Measurements from ENCODE around the gene C1orf185. TPM values are rescaled to one million over a fixed set of nuclear protein-coding genes. Genes with fewer than 3 reads are reported as not detected.

The C1orf185 gene
- total RNA-seq, result not detected in 2 replicates

GRCh38 chr1:51101976-51102375, at the start of gene C1orf185:
Gene C1orf185 (plus strand): TSS chr1:51102228. CDS start chr1:51102234, 6 bp downstream.

Other genes starting within 250 kb of the C1orf185 start
- 19.8 and 22.6 TPM in 2 replicates for gene FAF1, start 142.0 kb upstream of the C1orf185 start, total RNA-seq
- 2.9 and 8.3 TPM in 2 replicates for gene CDKN2C, start 132.0 kb upstream of the C1orf185 start, total RNA-seq
- gene RNF11, start 134.0 kb downstream of the C1orf185 start, total RNA-seq, result 45.9 and 61.0 TPM in 2 replicates
- gene TTC39A, start 228.3 kb downstream of the C1orf185 start, total RNA-seq, result not detected in 2 replicates